ENCODE measurements around the gene EXD3. TPM values are rescaled to one million over a fixed set of nuclear protein-coding genes. Genes with fewer than 3 reads are reported as not detected.

Gene EXD3
- polyA plus RNA-seq, 3 donors from 2014 or later = 1.6 to 6.3 (median 4.3) TPM

GRCh38 chr9:137428841-137429545, 6.0 kb upstream of the EXD3 start:
- Mint-ChIP-seq H3K4me1 (peaks cover 3 to 6% of the 10 kb centered on the region in 2 donors), H3K36me3 (no peaks in the 10 kb centered on the region), H3K9me3 (no peaks in the 10 kb centered on the region), H3K27ac (no peak overlapping the region), H3K27me3 (ENCODE audit: low read depth in 3 of 3) (peaks cover 0 to 4% (median 3%) of the 10 kb centered on the region in 3 donors), H3K4me3 (no peak overlapping the region)
- DNase-seq = no peak

- H3K27ac Mint-ChIP-seq = no peak overlapping the region
- H3K4me1 Mint-ChIP-seq = peaks cover 3 to 6% of the 10 kb centered on the region in 2 donors
- no peak overlapping the region for H3K4me3 Mint-ChIP-seq
- DNase-seq = no peak
- no peaks in the 10 kb centered on the region for H3K36me3 Mint-ChIP-seq
- H3K9me3 Mint-ChIP-seq = no peaks in the 10 kb centered on the region
- H3K27me3 Mint-ChIP-seq (ENCODE audit: low read depth in 3 of 3) = peaks cover 0 to 4% (median 3%) of the 10 kb centered on the region in 3 donors
Measured at GRCh38 chr9:137428311-137428630, 5.3 kb upstream of the EXD3 start.

- no peak for DNase-seq
- Mint-ChIP-seq H3K36me3 (no peaks in the 10 kb centered on the region), H3K27ac (no peak overlapping the region), H3K9me3 (no peaks in the 10 kb centered on the region), H3K27me3 (ENCODE audit: low read depth in 3 of 3) (peaks cover 0 to 4% (median 3%) of the 10 kb centered on the region in 3 donors), H3K4me1 (peaks cover 3 to 6% of the 10 kb centered on the region in 2 donors), H3K4me3 (no peak overlapping the region)
Measured at GRCh38 chr9:137427454-137428310, 4.7 kb upstream of the EXD3 start.

- Mint-ChIP-seq H3K27me3 (ENCODE audit: low read depth in 3 of 3) (peaks cover 2 to 4% (median 3%) of the 10 kb centered on the region in 3 donors), H3K27ac (no peak overlapping the region), H3K36me3 (no peaks in the 10 kb centered on the region), H3K9me3 (no peaks in the 10 kb centered on the region), H3K4me1 (peaks cover 11 to 14% of the 10 kb centered on the region in 2 donors), H3K4me3 (no peak overlapping the region)
- DNase-seq = no peak
Measured at GRCh38 chr9:137426018-137426681, 3.2 kb upstream of the EXD3 start.

GRCh38 chr9:137423514-137424291, 741 bp upstream of the EXD3 start:
- Mint-ChIP-seq H3K27me3 (ENCODE audit: low read depth in 3 of 3) (peaks cover 2 to 4% (median 3%) of the 10 kb centered on the region in 3 donors), H3K36me3 (no peaks in the 10 kb centered on the region), H3K9me3 (no peaks in the 10 kb centered on the region), H3K27ac (no peak overlapping the region), H3K4me1 (peaks cover 11 to 14% of the 10 kb centered on the region in 2 donors), H3K4me3 (peak overlapping the region in 3 of 5 donors; percentile 71 to 76 (median 76))
- DNase-seq = no peak

- Mint-ChIP-seq H3K27ac (peak overlapping the region in 3 of 6 donors; percentile 41 to 75 (median 58)), H3K9me3 (no peaks in the 10 kb centered on the region), H3K27me3 (ENCODE audit: low read depth in 3 of 3) (peaks cover 2 to 4% (median 2%) of the 10 kb centered on the region in 3 donors), H3K4me1 (peaks cover 11 to 14% of the 10 kb centered on the region in 2 donors), H3K4me3 (peak overlapping the region; percentile 81 to 90 (median 83)), H3K36me3 (no peaks in the 10 kb centered on the region)
- DNase-seq = no peak
Measured at GRCh38 chr9:137421838-137422603, 941 bp downstream of the EXD3 start.

GRCh38 chr9:137417161-137418021, 5.6 kb downstream of the EXD3 start:
- DNase-seq = peak; percentile 31 to 66 (median 55)
- Mint-ChIP-seq H3K4me3 (peak overlapping the region in 3 of 5 donors; percentile 21 to 46 (median 21)), H3K9me3 (no peaks in the 10 kb centered on the region), H3K4me1 (peaks cover 18 to 26% of the 10 kb centered on the region in 2 donors), H3K27me3 (ENCODE audit: low read depth in 3 of 3) (peaks cover 0 to 2% (median 0%) of the 10 kb centered on the region in 3 donors), H3K36me3 (no peaks in the 10 kb centered on the region), H3K27ac (peak overlapping the region in 1 of 6 donors; percentile 28)

GRCh38 chr9:137416563-137417151, 6.3 kb downstream of the EXD3 start:
- H3K4me3 Mint-ChIP-seq = no peak overlapping the region
- DNase-seq = no peak
- peaks cover 15 to 25% of the 10 kb centered on the region in 2 donors for H3K4me1 Mint-ChIP-seq

GRCh38 chr9:137416006-137416562, 6.9 kb downstream of the EXD3 start:
- Mint-ChIP-seq H3K36me3 (no peaks in the 10 kb centered on the region), H3K9me3 (no peaks in the 10 kb centered on the region), H3K4me3 (peak overlapping the region in 1 of 5 donors; percentile 9), H3K4me1 (peaks cover 15 to 25% of the 10 kb centered on the region in 2 donors), H3K27me3 (ENCODE audit: low read depth in 3 of 3) (peaks cover 0 to 3% (median 1%) of the 10 kb centered on the region in 3 donors), H3K27ac (no peak overlapping the region)
- no peak for DNase-seq

More at GRCh38 chr9:137416563-137417151, 6.3 kb downstream of the EXD3 start:
- no peaks in the 10 kb centered on the region for H3K9me3 Mint-ChIP-seq
- no peaks in the 10 kb centered on the region for H3K36me3 Mint-ChIP-seq
- no peak overlapping the region for H3K27ac Mint-ChIP-seq
- H3K27me3 Mint-ChIP-seq (ENCODE audit: low read depth in 3 of 3) = peaks cover 0 to 2% (median 1%) of the 10 kb centered on the region in 3 donors

GRCh38 chr9:137415451-137415850, 7.5 kb downstream of the EXD3 start:
- Mint-ChIP-seq H3K36me3 (no peaks in the 10 kb centered on the region), H3K27ac (peak overlapping the region in 1 of 6 donors; percentile 10), H3K9me3 (no peaks in the 10 kb centered on the region), H3K4me3 (no peak overlapping the region), H3K4me1 (peaks cover 17 to 26% of the 10 kb centered on the region in 2 donors), H3K27me3 (ENCODE audit: low read depth in 3 of 3) (peaks cover 0 to 3% (median 1%) of the 10 kb centered on the region in 3 donors)
- DNase-seq = no peak

- Mint-ChIP-seq H3K36me3 (no peaks in the 10 kb centered on the region), H3K4me3 (peak overlapping the region in 2 of 5 donors; percentile 30 to 33), H3K4me1 (peaks cover 25 to 39% of the 10 kb centered on the region in 2 donors), H3K9me3 (no peaks in the 10 kb centered on the region), H3K27me3 (ENCODE audit: low read depth in 3 of 3) (peaks cover 0 to 3% (median 1%) of the 10 kb centered on the region in 3 donors), H3K27ac (peak overlapping the region in 1 of 6 donors; percentile 55)
- DNase-seq = no peak
Measured at GRCh38 chr9:137412431-137412830, 10.5 kb downstream of the EXD3 start.

Measured in immature natural killer cell (primary cell).